Muscle layer of duodenum (tissue), 2 donors: Measurements from ENCODE around the gene CDC20B.

Experiments
- H3K27ac ChIP-seq: one replicate; pipeline ENCODE4 v1.7.0; 2013; ENCODE audit warnings: mild to moderate bottlenecking, low read length
- H3K27me3 ChIP-seq: one replicate; pipeline ENCODE4 v1.7.0; 2013; ENCODE audit warnings: low read depth, mild to moderate bottlenecking, control low read depth, low read length
- H3K36me3 ChIP-seq, 2 donors: one replicate each; pipeline ENCODE4 v1.7.0; 2013; ENCODE audit warnings: low read length in 2 of 2, control low read depth in 1 of 2, mild to moderate bottlenecking in 1 of 2; ENCODE audit not compliant: insufficient read depth in 2 of 2, control insufficient read depth in 1 of 2
- H3K4me1 ChIP-seq, 2 donors: one replicate each; pipeline ENCODE4 v1.7.0; 2013; ENCODE audit warnings: low read length in 2 of 2, mild to moderate bottlenecking in 2 of 2, control low read depth in 1 of 2, moderate library complexity in 1 of 2; ENCODE audit not compliant: insufficient read depth in 2 of 2, control insufficient read depth in 1 of 2
- H3K4me3 ChIP-seq, 2 donors: one replicate each; pipeline ENCODE4 v1.7.0; 2013; ENCODE audit warnings: low read length in 2 of 2, low read depth in 1 of 2, mild to moderate bottlenecking in 1 of 2
- H3K9me3 ChIP-seq, 2 donors: one replicate each; pipeline ENCODE4 v1.7.0; 2013; ENCODE audit warnings: low read length in 2 of 2, control low read depth in 1 of 2, mild to moderate bottlenecking in 1 of 2; ENCODE audit not compliant: control insufficient read depth in 1 of 2
- donor health status: healthy.

Gene CDC20B

GRCh38 chr5:55159763-55160492, 13.0 kb downstream of the CDC20B start, which contains the start of gene GPX8:
GPX8 (plus strand) TSS chr5:55160171; CDS start chr5:55160193, 22 bp downstream.
- Histone ChIP-seq H3K27ac (peak within 1 kb of the TSS; percentile 74), H3K4me3 (peak within 1 kb of the TSS; percentile 58 to 68), H3K36me3 (peaks cover 0 to 2% of the 10 kb centered on the region in 2 donors), H3K27me3 (no peaks in the 10 kb centered on the region), H3K4me1 (peaks cover 0 to 5% of the 10 kb centered on the region in 2 donors), H3K9me3 (no peaks in the 10 kb centered on the region)

- H3K36me3 ChIP-seq = no peaks in the 10 kb centered on the region
- no peaks in the 10 kb centered on the region for H3K9me3 ChIP-seq
- no peaks in the 10 kb centered on the region for H3K27me3 ChIP-seq
- H3K4me1 ChIP-seq = no peaks in the 10 kb centered on the region
- no peak overlapping the region for H3K27ac ChIP-seq
- H3K4me3 ChIP-seq = no peak overlapping the region
Measured at GRCh38 chr5:55154873-55155272, 18.1 kb downstream of the CDC20B start.

GRCh38 chr5:55151923-55152842, 20.8 kb downstream of the CDC20B start:
- no peaks in the 10 kb centered on the region for H3K9me3 ChIP-seq
- no peak overlapping the region for H3K27ac ChIP-seq
- no peaks in the 10 kb centered on the region for H3K36me3 ChIP-seq
- H3K27me3 ChIP-seq = no peaks in the 10 kb centered on the region
- H3K4me1 ChIP-seq = no peaks in the 10 kb centered on the region
- H3K4me3 ChIP-seq = no peak overlapping the region

GRCh38 chr5:55149308-55149795, 23.6 kb downstream of the CDC20B start:
- H3K27ac ChIP-seq = no peak overlapping the region

GRCh38 chr5:55146543-55147151, 26.3 kb downstream of the CDC20B start:
- Histone ChIP-seq H3K36me3 (no peaks in the 10 kb centered on the region), H3K4me3 (no peak overlapping the region), H3K27me3 (no peaks in the 10 kb centered on the region), H3K4me1 (peaks cover 0 to 5% of the 10 kb centered on the region in 2 donors), H3K27ac (no peak overlapping the region), H3K9me3 (no peaks in the 10 kb centered on the region)

More at GRCh38 chr5:55149308-55149795, 23.6 kb downstream of the CDC20B start:
- H3K36me3 ChIP-seq = no peaks in the 10 kb centered on the region
- H3K4me3 ChIP-seq = no peak overlapping the region
- no peaks in the 10 kb centered on the region for H3K27me3 ChIP-seq
- no peaks in the 10 kb centered on the region for H3K4me1 ChIP-seq
- H3K9me3 ChIP-seq = no peaks in the 10 kb centered on the region

- Histone ChIP-seq H3K27ac (no peak overlapping the region), H3K27me3 (no peaks in the 10 kb centered on the region), H3K9me3 (no peaks in the 10 kb centered on the region), H3K36me3 (no peaks in the 10 kb centered on the region), H3K4me1 (peaks cover 0 to 5% of the 10 kb centered on the region in 2 donors), H3K4me3 (no peak overlapping the region)
Measured at GRCh38 chr5:55146080-55146479, 26.9 kb downstream of the CDC20B start.

GRCh38 chr5:55143624-55144023, 29.4 kb downstream of the CDC20B start:
- H3K27ac ChIP-seq = no peak overlapping the region
- peaks cover 0 to 5% of the 10 kb centered on the region in 2 donors for H3K4me1 ChIP-seq
- no peaks in the 10 kb centered on the region for H3K27me3 ChIP-seq
- no peak overlapping the region for H3K4me3 ChIP-seq
- no peaks in the 10 kb centered on the region for H3K36me3 ChIP-seq
- no peaks in the 10 kb centered on the region for H3K9me3 ChIP-seq

GRCh38 chr5:55141945-55142690, 30.9 kb downstream of the CDC20B start:
- H3K4me3 ChIP-seq = no peak overlapping the region
- no peaks in the 10 kb centered on the region for H3K36me3 ChIP-seq
- H3K27me3 ChIP-seq = no peaks in the 10 kb centered on the region
- H3K4me1 ChIP-seq = peaks cover 0 to 5% of the 10 kb centered on the region in 2 donors
- no peaks in the 10 kb centered on the region for H3K9me3 ChIP-seq
- H3K27ac ChIP-seq = no peak overlapping the region

- Histone ChIP-seq H3K4me1 (peaks cover 0 to 8% of the 10 kb centered on the region in 2 donors), H3K9me3 (no peaks in the 10 kb centered on the region), H3K4me3 (no peak overlapping the region), H3K27ac (no peak overlapping the region), H3K27me3 (no peaks in the 10 kb centered on the region), H3K36me3 (no peaks in the 10 kb centered on the region)
Measured at GRCh38 chr5:55140908-55141665, 31.9 kb downstream of the CDC20B start.

- peaks cover 0 to 3% of the 10 kb centered on the region in 2 donors for H3K4me1 ChIP-seq
- H3K27ac ChIP-seq = no peak overlapping the region
- no peaks in the 10 kb centered on the region for H3K27me3 ChIP-seq
- no peak overlapping the region for H3K4me3 ChIP-seq
- H3K9me3 ChIP-seq = no peaks in the 10 kb centered on the region
- H3K36me3 ChIP-seq = no peaks in the 10 kb centered on the region
Measured at GRCh38 chr5:55136521-55136920, 36.5 kb downstream of the CDC20B start.
